ENCODE measurements around the gene ALPL.

Gene ALPL

GRCh38 chr1:21574466-21575151 lies 65.4 kb downstream of the ALPL start:
- TF ChIP-seq CTCF (IDR thresholded peaks at IDR 0.05; ENCODE audit: extremely low read depth, missing control alignments) = no peak
- no peak for DNase-seq (ENCODE audit: low spot score)

- no peak for TF ChIP-seq CTCF (IDR thresholded peaks at IDR 0.05; ENCODE audit: extremely low read depth, missing control alignments)
- no peak for DNase-seq (ENCODE audit: low spot score)
Observed at GRCh38 chr1:21575351-21575942, 66.2 kb downstream of the ALPL start.

DNA sequence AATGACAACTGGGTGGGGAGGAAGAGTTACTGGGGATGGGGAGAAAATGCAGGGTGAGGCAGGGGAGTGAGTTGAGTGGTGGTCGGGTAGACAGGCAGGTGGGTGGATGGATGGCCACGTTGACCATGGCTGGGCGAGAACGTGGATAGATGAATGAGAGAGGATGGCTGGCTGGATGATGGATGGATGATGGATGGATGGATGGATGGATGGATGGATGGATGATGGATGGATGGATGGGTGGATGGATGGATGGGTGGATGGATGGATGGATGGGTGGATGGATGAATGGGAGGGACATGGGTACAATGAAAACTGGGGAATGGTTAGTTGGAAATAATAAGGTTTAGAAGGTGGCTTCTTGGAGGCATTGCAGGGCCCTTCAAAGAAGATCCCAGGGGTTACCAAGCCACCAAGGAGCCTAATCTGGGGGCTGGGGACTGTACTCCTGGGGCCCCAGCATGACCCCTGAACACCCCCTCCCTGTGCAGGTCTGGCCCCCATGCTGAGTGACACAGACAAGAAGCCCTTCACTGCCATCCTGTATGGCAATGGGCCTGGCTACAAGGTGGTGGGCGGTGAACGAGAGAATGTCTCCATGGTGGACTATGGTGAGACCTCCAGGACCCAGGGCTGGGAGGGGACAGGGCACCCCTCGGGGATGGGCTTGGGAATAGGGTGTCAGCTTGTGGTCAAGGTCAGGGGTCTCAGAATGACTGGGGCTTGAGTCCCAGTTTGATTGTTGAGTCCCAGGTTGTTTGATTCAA lies 67.0 kb downstream of the ALPL start:
- no peak for DNase-seq (ENCODE audit: low spot score)
- no peak for TF ChIP-seq CTCF (IDR thresholded peaks at IDR 0.05; ENCODE audit: extremely low read depth, missing control alignments)

GRCh38 chr1:21576798-21577187 lies 67.6 kb downstream of the ALPL start:
- TF ChIP-seq CTCF (IDR thresholded peaks at IDR 0.05; ENCODE audit: extremely low read depth, missing control alignments) = no peak
- no peak for DNase-seq (ENCODE audit: low spot score)

DNA sequence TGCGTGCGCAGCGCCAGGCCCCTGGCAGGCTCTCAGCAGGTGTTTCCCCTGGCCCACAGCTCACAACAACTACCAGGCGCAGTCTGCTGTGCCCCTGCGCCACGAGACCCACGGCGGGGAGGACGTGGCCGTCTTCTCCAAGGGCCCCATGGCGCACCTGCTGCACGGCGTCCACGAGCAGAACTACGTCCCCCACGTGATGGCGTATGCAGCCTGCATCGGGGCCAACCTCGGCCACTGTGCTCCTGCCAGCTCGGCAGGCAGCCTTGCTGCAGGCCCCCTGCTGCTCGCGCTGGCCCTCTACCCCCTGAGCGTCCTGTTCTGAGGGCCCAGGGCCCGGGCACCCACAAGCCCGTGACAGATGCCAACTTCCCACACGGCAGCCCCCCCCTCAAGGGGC lies 68.1 kb downstream of the ALPL start:
- TF ChIP-seq CTCF (IDR thresholded peaks at IDR 0.05; ENCODE audit: extremely low read depth, missing control alignments) = no peak
- no peak for DNase-seq (ENCODE audit: low spot score)

DNA sequence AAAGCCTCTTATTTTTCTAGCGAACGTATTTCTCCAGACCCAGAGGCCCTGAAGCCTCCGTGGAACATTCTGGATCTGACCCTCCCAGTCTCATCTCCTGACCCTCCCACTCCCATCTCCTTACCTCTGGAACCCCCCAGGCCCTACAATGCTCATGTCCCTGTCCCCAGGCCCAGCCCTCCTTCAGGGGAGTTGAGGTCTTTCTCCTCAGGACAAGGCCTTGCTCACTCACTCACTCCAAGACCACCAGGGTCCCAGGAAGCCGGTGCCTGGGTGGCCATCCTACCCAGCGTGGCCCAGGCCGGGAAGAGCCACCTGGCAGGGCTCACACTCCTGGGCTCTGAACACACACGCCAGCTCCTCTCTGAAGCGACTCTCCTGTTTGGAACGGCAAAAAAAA lies 68.7 kb downstream of the ALPL start:
- DNase-seq (ENCODE audit: low spot score) = no peak
- TF ChIP-seq CTCF (IDR thresholded peaks at IDR 0.05; ENCODE audit: extremely low read depth, missing control alignments) = no peak

DNA sequence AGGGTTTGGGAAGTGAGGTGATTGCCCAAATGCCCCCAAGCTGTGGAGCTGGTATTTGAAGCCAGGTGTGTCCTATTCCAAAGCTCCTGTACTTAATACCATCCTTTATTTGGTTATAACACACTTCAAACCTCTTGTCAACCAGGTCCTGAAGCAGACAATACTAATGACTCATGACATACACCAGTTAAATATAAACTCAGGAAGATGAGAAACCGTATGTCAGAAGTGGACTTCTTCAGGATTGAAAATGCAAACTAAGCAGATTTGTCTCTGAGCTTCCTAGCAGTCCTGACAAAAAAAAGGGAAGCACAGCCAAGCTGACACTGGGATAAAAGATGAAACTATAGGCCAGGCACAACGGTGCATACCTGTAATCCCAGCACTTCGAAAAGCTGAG lies 70.6 kb downstream of the ALPL start:
- no peak for TF ChIP-seq CTCF (IDR thresholded peaks at IDR 0.05; ENCODE audit: extremely low read depth, missing control alignments)
- DNase-seq (ENCODE audit: low spot score) = no peak
